Left lobe of liver (tissue), 2 donors: ENCODE data around the gene USP12. TPM values are rescaled to one million over a fixed set of nuclear protein-coding genes. Genes with fewer than 3 reads are reported as not detected.
"Not testable (repeated sequence)": the region's sequence is repeated elsewhere in the genome, so short reads cannot be mapped to it uniquely, and the experiment has no call there.

Source experiments
- ATAC-seq: fragments of 200-7000 bp; cut with Tn5 transposase; one replicate; pipeline ENCODE4 v1.9.1; 2020; ENCODE audit warnings: mild to moderate bottlenecking, moderate library complexity
- DNase-seq: peaks from one replicate; pipeline ENCODE4 v3.0.0-alpha.2; 2020; ENCODE audit warnings: low spot score
- total RNA-seq: library from RNA; stranded (reverse); gene quantifications from one replicate; pipeline ENCODE4 v1.2.1, GENCODE V29; 2021
- donor health status: DM: no; HTN: no; CAD: no; lungs with moderate emphysema.
- donor health status: DM: no; HTN: yes; CAD: no.

USP12 gene
- total RNA-seq, 1 donor from 2014 or later, result 11.5 TPM

DNA sequence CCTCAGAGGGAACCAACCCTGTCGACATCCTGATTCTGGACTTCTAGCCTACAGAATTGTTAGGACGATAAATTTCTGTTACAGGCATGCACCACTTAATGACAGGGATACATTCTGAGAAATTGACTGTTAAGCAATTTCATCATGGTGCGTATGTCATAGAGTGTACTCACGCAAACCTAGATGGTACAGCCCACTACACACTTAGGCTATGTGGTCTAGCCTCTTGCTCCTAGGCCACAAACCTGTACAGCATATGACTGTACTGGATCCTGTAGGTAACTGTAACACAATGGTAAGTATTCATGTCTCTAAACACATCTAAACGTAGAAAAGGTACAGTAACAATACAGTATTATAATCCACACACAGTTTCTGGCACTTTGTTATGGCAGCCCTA lies 13.3 kb downstream of the USP12 start:
- DNase-seq, result no peak

DNA sequence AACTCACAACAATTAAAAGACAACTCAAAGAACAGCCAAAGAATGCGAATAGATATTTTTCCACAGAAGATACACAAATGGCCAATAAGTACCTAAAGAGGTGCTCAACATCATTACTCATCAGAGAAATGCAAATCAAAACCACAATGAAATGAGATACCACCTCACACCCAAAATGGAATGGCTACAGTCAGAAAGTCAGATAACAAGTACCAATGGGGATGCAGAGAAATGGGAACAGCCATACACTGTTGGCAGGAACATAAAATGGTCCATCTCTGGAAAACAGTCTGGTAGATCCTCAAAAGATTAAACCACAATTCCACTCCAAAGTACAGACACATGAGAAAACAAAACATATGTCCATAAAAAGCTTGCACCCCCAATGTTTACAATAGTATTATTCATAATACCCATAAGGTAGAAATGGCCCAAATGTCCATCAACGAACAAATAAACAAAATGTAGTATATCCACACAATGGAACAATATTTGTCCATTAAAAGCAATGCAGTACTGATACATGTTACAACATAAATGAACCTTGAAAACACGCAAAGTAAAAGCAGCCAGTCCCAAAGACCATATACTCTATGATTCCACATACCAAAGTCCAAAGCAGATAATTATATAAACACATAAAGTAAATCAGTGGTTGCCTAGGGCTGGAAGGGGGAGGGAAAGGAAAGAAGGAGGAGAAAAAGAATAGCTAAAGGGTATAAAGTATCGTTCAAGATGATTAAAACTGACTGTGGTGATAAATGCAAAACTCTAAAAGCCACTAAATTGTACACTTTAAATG lies 19.6 kb downstream of the USP12 start:
- DNase-seq (no peak), ATAC-seq (peak; percentile 67)

More for the DNA sequence above, 13.3 kb downstream of the USP12 start:
- no peak for ATAC-seq

DNA sequence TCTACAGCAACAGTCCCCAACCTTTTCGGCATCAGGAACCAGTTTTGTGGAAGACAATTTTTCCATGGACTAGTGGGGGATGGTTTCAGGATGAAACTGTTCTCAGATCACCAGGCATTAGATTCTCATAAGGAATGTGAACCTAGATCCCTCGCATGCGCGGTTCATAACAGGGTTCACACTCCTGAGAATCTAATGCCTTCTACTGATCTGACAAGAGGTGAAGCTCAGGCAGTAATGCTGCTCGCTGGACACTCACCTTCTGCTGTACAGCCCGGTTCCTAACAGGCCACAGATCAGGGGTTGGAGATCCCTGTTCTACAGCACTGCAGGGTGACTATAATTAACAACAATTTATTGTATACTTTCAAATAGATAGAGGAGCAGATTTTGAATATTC lies 21.9 kb downstream of the USP12 start:
- DNase-seq (no peak), ATAC-seq (peak; percentile 37)

DNA sequence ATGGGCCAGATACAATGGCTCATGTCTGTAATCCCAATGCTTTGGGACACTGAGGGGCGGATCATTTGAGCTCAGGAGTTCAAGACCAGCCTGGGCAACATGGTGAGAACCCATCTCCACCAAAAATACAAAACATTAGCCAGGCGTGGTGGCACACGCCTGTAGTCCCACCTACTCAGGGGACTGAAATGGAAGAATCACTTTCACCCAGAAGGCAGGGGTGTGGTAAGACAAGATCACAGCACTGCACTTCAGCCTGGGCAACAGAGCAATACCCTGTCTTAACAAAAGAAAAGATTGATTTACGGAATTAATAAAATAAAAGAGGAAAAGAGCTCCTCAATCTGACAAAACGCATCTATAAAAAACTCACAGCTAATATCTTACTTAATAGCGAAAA lies 22.7 kb downstream of the USP12 start:
- no peak for DNase-seq
- no peak for ATAC-seq

DNA sequence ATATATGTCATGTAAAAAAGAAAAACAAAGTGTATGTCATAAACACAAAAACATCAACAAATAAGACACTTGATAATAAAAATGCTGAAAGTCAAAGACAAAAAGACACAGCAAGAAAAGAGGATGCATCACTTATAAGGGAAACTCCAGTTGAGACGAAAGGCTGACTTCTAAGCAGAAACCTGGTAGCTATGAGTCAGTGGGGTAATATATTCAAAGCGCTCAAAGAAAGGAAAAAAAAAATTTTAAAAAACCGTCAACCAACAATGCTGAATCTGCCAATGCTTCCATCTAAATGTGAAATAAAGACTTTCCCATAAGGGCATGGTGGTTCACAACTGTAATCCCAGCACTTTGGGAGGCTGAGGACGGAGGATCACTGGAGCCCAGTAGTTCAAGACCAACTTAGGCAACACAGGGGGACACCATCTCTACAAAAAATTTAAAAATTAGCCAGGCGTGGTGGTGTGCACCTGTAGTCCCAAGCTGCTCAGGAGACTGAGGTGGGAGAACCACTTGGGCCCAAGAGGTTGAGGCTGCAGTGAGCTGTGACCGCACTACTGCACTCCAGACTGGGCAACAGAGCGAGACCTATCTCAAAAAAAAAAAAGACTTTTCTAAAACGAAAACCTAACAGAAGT lies 24.0 kb downstream of the USP12 start:
- no peak for ATAC-seq
- DNase-seq, result no peak

DNA sequence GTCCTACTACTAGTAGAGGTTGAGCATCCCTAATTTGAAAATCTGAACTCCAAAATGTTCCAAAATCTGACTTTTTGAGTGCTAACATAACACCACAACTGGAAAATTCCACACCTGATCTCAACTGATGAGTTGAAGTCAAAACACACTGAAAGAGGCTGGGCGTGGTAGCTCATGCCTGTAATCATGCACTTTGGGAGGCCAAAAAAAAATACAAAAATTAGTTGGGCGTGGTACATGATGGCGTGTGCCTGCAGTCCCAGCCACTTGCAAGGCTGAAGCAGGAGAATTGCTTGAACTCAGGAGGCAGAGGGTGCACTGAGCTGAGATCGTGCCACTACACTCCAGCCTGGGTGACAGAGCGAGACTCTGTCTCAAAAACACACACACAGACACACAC lies 29.9 kb downstream of the USP12 start:
- DNase-seq (no peak), ATAC-seq (no peak)

DNA sequence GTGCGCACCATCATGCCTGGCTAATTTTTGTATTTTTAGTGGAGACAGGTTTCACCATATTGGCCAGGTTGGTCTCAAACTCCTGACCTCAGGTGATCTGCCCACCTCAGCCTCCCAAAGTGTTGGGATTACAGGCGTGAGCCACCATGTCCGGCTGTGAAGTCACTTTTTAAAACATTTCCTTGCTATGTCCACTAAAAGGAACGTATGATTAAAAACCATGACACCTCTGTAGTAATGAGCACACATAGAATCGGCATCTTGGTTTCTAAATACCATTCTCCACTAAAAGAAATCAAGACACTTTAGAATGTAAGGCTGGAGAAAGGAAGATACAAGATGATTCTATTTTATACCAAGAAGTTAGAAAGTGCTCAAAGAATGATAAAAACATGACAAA lies 30.5 kb downstream of the USP12 start:
- DNase-seq, ATAC-seq: not testable (repeated sequence)

DNA sequence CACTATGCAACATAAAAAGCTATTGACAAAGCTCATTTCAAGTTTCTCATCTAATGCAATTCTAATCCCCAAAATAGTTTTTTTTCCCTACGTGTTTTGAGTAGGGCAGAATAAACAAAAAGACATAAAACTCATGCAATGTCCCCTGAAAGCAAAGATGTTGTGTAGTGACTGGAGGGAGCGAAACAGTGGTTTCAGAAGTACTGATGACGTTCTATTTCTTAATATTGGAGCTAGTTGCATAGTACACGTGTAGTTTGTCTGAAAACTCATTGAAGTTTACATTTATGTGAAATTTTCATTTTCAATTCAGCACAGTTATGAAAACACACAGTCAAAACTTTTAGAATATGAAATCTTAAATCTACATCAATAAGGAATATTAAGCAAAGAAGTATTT lies 31.6 kb downstream of the USP12 start:
- no peak for ATAC-seq
- no peak for DNase-seq

DNA sequence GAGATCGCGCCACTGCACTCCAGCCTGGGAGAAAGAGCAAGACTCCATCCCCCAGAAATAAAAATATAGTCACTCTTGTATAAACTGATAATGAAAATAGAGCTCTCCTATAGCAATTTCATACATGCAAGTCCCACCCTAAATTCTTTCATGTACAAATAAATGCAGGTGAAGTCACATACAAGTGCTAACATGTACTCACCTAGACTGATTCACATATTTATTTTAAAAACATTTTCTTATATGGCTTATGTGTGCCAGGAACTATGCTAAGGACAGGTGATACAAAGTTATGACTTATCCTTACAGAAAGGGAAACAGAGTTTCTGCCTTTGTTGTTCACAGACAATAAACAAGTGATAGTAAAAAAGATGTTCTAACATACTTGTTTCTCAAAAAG lies 32.0 kb downstream of the USP12 start:
- no peak for ATAC-seq

DNA sequence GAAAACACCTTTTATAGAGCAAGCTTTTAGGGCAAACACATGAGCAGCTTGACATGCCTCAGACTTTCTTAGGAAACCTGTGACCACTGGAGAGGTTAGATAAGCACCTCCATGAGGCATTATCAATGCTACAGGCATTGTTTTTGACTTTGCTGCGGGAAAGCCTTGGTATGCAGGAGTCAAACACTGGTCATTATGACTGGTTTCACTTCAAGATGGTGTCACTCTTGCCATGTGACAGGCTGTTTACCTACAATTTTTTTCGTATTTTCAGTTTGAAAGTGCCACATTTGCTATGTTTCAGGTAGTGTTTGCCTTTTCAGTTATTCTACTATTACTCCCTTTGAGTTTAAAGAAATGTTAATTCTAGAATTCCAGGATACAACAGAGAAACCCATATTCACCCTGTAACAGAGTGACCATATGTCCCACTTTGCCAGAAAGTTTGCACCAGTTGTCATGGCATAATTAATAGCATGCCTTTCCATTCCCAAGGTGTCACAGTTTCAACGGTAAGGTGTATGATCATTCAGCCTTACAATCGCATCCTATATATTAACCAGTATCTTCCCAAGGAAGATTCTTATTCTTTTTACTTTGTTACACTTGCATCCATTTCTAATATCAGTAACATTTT lies 33.0 kb downstream of the USP12 start:
- no peak for ATAC-seq
- DNase-seq, result no peak

More for the DNA sequence above, 32.0 kb downstream of the USP12 start:
- no peak for DNase-seq

DNA sequence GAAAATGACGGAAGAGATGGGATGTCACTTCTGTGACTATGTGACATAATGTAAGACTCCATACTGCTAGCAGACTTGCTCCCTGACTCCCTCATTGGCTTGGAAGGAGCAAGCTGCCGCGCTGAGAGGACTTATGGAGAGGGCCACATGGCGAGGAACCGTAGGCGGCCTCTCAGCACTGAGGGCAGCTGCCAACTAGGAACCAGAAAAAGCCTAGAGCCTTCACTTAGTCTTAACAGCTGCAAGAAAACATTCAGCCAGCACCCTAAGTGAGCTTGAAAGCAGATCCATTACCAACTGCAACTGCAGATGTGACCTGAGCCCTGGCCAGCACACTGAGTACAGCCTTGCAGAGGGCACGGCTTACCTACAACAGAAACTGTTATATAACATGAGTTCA lies 33.9 kb downstream of the USP12 start:
- peak; percentile 75 for ATAC-seq
- no peak for DNase-seq

DNA sequence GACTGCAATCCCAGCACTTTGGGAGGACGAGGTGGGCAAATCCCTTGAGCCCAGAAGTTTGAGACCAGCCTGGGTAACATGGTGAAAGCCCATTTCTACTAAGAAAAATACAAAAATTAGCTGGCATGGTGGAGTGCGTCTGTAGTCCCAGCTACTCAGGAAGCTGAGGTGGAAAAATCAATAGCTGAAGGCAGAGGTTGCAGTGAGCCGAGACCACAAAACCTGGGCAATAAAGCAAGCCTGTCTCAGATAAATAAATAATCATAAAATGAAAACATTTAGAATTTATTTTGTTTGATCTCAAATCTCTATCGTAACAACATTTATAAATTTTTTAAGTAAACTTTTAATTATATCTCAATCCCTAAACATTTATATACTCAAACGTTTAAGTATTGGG lies 36.6 kb downstream of the USP12 start:
- peak; percentile 53 for ATAC-seq
- no peak for DNase-seq

DNA sequence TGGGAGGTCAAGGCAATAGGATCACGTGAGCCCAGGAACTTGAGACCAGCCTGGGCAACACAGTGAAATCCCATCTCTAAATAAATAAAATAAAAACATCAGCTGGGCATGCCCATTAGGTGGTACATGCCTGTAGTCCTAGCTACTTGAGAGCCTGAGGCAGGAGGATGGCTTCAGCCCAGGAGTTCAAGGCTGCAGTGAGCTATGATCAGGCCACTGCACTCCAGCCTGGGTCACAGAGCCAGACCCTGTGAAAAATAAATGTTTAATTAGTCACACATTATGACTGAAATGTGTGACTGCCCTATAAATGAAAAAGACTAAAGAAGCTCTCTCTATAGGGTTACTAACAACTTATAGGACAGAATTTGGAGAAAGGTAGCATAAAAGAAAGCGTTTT lies 37.7 kb downstream of the USP12 start:
- DNase-seq (no peak), ATAC-seq (peak; percentile 21)

DNA sequence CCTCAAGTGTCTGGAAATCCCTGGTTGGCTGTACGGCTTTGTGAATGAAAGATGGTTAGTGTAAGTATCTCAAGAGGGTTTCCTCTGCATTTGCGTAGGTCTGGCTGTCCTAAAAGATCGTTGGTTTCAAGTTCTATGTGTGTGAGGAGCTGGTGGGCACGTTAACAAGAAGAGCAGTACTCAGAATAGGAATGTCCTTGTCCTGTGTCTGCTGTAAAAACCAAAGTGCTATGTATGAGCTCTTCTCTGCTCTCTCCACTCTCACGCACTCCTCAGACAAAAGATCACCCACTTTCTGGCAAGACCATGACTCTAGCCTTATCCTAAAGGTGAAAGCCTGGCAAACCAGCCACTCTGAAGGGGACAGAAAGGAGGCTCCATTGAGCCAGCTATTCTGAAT lies 39.1 kb downstream of the USP12 start:
- no peak for DNase-seq
- no peak for ATAC-seq

DNA sequence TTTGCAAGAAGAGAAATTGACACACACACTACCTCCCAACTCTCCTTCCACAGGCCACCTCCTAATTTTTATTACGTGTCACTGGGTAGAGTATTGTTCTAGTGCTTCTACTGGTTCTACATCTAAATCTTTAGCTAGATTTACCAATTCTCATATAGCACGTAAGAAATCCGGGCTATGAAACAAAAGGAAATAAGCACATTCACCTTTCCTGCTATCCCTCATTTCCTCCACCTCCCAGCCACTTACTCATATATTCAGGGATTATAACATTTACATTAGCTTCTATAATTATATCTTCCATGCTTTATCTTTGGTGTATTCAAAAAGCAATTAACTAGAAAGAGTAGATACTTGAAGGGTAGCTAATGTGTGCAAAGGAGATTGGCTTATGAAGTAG lies 39.7 kb downstream of the USP12 start:
- ATAC-seq, result no peak
- DNase-seq, result no peak

DNA sequence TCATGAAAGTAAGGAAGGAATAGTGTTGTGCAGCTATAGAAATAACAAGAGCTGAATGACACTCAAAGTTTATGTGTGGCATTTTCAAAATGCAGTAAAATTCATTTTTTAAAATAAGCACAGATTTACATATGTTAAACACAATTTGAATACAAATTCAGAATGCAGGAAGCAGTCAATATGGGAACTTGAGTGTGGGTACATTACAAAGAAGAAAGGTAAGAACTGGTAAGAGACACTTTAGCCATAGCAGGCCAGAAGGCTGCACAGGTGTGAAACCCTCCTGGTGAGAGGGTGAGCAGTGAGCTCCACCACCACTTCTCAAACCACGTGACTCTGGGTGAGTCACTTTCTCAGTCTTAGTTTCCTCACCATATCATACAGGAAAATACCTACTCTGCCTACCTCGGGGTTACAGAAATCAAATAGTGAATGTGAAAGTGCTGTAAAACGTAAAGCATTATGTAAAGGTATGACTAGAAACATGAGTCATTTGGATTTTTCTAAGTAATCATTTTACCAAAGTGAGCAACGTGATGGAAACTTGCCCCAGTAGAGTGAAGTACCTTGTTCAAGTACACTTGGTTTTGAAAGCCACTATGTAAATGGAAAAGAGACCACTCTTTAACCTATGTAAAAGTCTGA lies 40.5 kb downstream of the USP12 start:
- DNase-seq, result no peak
- ATAC-seq, result peak; percentile 39

DNA sequence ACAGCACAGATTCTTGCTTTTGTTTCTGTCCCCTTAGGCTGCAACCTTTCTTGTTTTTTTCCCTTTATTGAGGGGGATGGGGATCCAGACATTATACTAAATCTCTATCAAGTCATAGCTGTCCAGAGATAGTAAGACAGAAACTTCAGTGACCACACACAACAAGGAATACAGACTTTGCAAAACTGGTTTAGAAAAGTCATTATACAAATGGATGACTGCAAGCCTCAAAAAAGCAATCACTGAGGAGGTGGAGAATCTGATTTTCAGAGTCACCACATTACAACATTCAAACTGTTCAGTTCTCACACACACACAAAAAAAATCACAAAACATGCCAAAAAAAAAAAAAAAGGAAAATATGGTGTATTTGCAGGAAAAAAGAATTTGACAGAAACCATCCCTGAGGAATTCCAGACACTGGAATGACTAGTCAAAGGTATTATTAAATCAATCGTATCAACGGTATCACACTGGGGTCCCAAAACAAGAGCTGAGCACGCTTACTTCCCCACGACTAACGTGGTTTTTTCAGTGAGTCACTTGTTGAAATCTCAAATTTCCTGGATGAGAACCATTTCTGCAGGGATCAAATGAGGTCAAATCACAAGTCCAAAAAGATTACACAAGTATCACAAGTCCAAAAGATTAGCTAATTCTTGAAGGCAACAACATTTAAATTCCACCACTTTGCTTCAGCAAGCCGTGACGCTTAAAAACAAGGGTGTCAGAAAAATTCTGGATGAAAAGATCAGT lies 41.2 kb downstream of the USP12 start:
- ATAC-seq (peak; percentile 58), DNase-seq (no peak)

DNA sequence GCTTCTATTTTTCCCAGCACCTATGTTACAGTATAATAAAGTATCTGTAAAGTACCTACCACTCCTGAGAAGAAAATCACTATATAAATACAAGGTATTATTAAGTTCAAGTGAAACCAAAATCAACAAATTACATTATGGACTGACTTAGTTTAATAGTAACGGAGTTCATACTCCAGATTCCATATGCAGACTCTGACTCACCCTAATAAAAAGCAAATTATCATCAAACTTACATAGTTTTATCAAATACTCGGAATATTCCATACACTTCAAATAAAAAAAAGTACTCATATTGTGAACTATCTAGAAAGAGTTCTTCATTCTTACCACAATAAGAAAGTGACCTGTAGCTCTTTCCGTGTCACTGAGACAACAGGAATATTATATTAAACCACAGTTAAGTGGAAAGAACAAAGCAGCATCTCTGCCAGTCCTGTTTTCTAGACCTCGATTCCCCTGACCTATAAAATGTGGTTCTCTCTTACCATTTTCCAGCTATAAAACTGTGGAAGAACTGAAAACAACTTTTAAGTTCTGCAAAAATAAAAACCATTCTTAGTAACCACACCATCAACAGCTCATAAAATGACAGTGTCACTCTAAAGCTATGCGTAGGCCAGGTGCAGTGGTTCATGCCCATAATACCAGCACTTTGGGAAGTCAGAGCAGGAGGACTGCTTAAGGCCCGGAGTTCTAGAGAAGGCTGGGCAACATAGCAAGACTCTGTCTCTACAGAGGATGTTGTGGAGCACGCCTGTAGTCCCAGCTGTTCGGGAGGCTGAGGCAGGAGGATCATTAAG lies 42.6 kb downstream of the USP12 start:
- ATAC-seq (no peak), DNase-seq (no peak)

DNA sequence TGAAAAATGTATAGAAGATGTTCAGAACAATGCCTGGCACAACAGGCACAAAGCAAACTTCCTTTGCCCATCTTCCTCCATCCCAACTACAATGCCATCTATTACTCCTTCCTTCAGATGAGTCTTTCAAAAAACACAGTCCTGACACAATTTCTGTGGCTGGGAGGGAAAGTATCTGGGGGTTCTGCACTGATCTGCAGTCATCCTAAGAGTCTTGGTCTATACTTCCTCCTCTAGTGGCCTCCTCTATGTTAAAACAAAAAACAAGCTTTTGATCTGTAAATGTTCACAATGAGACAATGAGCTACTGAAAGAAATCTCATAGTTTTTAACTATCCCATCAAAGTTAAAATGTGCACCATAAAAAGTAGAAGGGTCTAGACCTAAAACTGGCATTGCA lies 44.8 kb downstream of the USP12 start:
- DNase-seq, result no peak
- ATAC-seq, result no peak
